Heart left ventricle (tissue), 13 donors: Measurements from ENCODE around the gene LYPD6B.

Source experiments
- CTCF ChIP-seq, 12 donors: fragments of 200-600 bp; sonication (generic) in 4 of 12; IDR thresholded peaks; one replicate each; pipeline versions ENCODE4 v1.5.0 to v1.8.0; 2018 to 2022; ENCODE audit warnings: antibody characterized with exemption in 12 of 12, mild to moderate bottlenecking in 5 of 12
- POLR2A ChIP-seq, 2 donors: fragments of 450-650 bp; IDR thresholded peaks; one replicate each; pipeline ENCODE4 v1.6.1; 2017; ENCODE audit warnings: antibody characterized with exemption in 2 of 2, mild to moderate bottlenecking in 2 of 2, moderate library complexity in 2 of 2
- donor health status: ischemic (EF 13 %, LVEDD 7.1; RV severe dilation, severe dysfunction).
- donor health status: DM: no; HTN: yes; CAD: no.
- donor health status: DM: no; HTN: no; CAD: no.
- donor health status: ischemic (EF 25% LVEDD 6.9; RV normal size, moderate dysfunction).
- donor health status: ischemic (EF 25% LVEDD 5.7; RV mildly dilated, moderate dysfunction).
- donor health status: ischemic (EF 35%, LVEDD 5.7; RV mildly dilated, moderate dysfunction).
- donor health status: nonischemic (EF 11% LVEDD 7.7; RV severe dilation, severe dysfunction).
- donor health status: DM: yes; HTN: yes; CAD: no.
- donor health status: PGD.
- donor health status: ischemic (EF 29% LVEDD 5.4; RV normal size, mild dysfunction).
- donor health status: nonischemic (EF 23%, LVEDD 6.1; RV moderate dilation, normal function).

GRCh38 chr2:149184991-149185390 lies 146.5 kb downstream of the LYPD6B start:
- TF ChIP-seq POLR2A (IDR thresholded peaks at IDR 0.05) (no peak), CTCF (IDR thresholded peaks at IDR 0.05) (no peak)
